ENCODE data around the gene SULT1C3. TPM values are rescaled to one million over a fixed set of nuclear protein-coding genes. Genes with fewer than 3 reads are reported as not detected.

Gene SULT1C3
- total RNA-seq, 1 donor from 2014 or later = not detected

GRCh38 chr2:108200569-108200968 is 39.2 kb upstream of the SULT1C3 start:
- H3K27ac Mint-ChIP-seq (ENCODE audit: unreplicated experiment) = no peak overlapping the region
- TF ChIP-seq CTCF (IDR thresholded peaks at IDR 0.05; ENCODE audit: unreplicated experiment) = no peak
- peaks cover 16% of the 10 kb centered on the region for H3K36me3 Mint-ChIP-seq (ENCODE audit: low read depth, unreplicated experiment)
- no peaks in the 10 kb centered on the region for H3K4me1 Mint-ChIP-seq (ENCODE audit: unreplicated experiment)
- peak overlapping the region; percentile 66 for H3K4me3 Mint-ChIP-seq (ENCODE audit: unreplicated experiment)
- DNase-seq (ENCODE audit: low spot score) = no peak
- peaks cover 2% of the 10 kb centered on the region for H3K27me3 Mint-ChIP-seq (ENCODE audit: unreplicated experiment)
- H3K9me3 Mint-ChIP-seq (ENCODE audit: unreplicated experiment) = peaks cover 11% of the 10 kb centered on the region

- H3K4me1 Mint-ChIP-seq (ENCODE audit: unreplicated experiment) = no peaks in the 10 kb centered on the region
- TF ChIP-seq CTCF (IDR thresholded peaks at IDR 0.05; ENCODE audit: unreplicated experiment) = no peak
- DNase-seq (ENCODE audit: low spot score) = no peak
- H3K4me3 Mint-ChIP-seq (ENCODE audit: unreplicated experiment) = no peak overlapping the region
- peaks cover 37% of the 10 kb centered on the region for H3K36me3 Mint-ChIP-seq (ENCODE audit: low read depth, unreplicated experiment)
- H3K9me3 Mint-ChIP-seq (ENCODE audit: unreplicated experiment) = peaks cover 14% of the 10 kb centered on the region
- no peak overlapping the region for H3K27ac Mint-ChIP-seq (ENCODE audit: unreplicated experiment)
- H3K27me3 Mint-ChIP-seq (ENCODE audit: unreplicated experiment) = peaks cover 7% of the 10 kb centered on the region
These were observed 27.1 kb upstream of the SULT1C3 start for GRCh38 chr2:108212671-108213070.

- H3K4me1 Mint-ChIP-seq (ENCODE audit: unreplicated experiment) = peaks cover 4% of the 10 kb centered on the region
- no peak for DNase-seq (ENCODE audit: low spot score)
- H3K36me3 Mint-ChIP-seq (ENCODE audit: low read depth, unreplicated experiment) = peaks cover 25% of the 10 kb centered on the region
- H3K9me3 Mint-ChIP-seq (ENCODE audit: unreplicated experiment) = no peaks in the 10 kb centered on the region
- no peak for TF ChIP-seq CTCF (IDR thresholded peaks at IDR 0.05; ENCODE audit: unreplicated experiment)
- H3K27me3 Mint-ChIP-seq (ENCODE audit: unreplicated experiment) = peaks cover 2% of the 10 kb centered on the region
- H3K4me3 Mint-ChIP-seq (ENCODE audit: unreplicated experiment) = no peak overlapping the region
- H3K27ac Mint-ChIP-seq (ENCODE audit: unreplicated experiment) = no peak overlapping the region
These were observed 24.0 kb upstream of the SULT1C3 start for GRCh38 chr2:108215794-108216211.

- peaks cover 2% of the 10 kb centered on the region for H3K27me3 Mint-ChIP-seq (ENCODE audit: unreplicated experiment)
- no peak overlapping the region for H3K27ac Mint-ChIP-seq (ENCODE audit: unreplicated experiment)
- no peak for DNase-seq (ENCODE audit: low spot score)
- no peaks in the 10 kb centered on the region for H3K9me3 Mint-ChIP-seq (ENCODE audit: unreplicated experiment)
- peaks cover 4% of the 10 kb centered on the region for H3K4me1 Mint-ChIP-seq (ENCODE audit: unreplicated experiment)
- no peak overlapping the region for H3K4me3 Mint-ChIP-seq (ENCODE audit: unreplicated experiment)
- H3K36me3 Mint-ChIP-seq (ENCODE audit: low read depth, unreplicated experiment) = peaks cover 29% of the 10 kb centered on the region
- TF ChIP-seq CTCF (IDR thresholded peaks at IDR 0.05; ENCODE audit: unreplicated experiment) = no peak
These were observed 22.6 kb upstream of the SULT1C3 start for GRCh38 chr2:108217211-108217610.

- DNase-seq (ENCODE audit: low spot score) = no peak
- peak overlapping the region; percentile 2 for H3K4me3 Mint-ChIP-seq (ENCODE audit: unreplicated experiment)
- H3K27ac Mint-ChIP-seq (ENCODE audit: unreplicated experiment) = no peak overlapping the region
These were observed 20.1 kb upstream of the SULT1C3 start for GRCh38 chr2:108219688-108220087.

More at GRCh38 chr2:108219688-108220087, 20.1 kb upstream of the SULT1C3 start:
- Mint-ChIP-seq H3K36me3 (ENCODE audit: low read depth, unreplicated experiment) (peaks cover 41% of the 10 kb centered on the region), H3K4me1 (ENCODE audit: unreplicated experiment) (peaks cover 4% of the 10 kb centered on the region), H3K9me3 (ENCODE audit: unreplicated experiment) (peaks cover 8% of the 10 kb centered on the region), H3K27me3 (ENCODE audit: unreplicated experiment) (peaks cover 5% of the 10 kb centered on the region)
- no peak for TF ChIP-seq CTCF (IDR thresholded peaks at IDR 0.05; ENCODE audit: unreplicated experiment)
